Nucleus accumbens (tissue), 56 donors: Measurements from ENCODE around the gene MYADML2.

Source experiments
- DNase-seq, 56 donors: peaks; one replicate each; lab custom pipeline; 2025; lab: John Stamatoyannopoulos, UW

The MYADML2 gene

DNA sequence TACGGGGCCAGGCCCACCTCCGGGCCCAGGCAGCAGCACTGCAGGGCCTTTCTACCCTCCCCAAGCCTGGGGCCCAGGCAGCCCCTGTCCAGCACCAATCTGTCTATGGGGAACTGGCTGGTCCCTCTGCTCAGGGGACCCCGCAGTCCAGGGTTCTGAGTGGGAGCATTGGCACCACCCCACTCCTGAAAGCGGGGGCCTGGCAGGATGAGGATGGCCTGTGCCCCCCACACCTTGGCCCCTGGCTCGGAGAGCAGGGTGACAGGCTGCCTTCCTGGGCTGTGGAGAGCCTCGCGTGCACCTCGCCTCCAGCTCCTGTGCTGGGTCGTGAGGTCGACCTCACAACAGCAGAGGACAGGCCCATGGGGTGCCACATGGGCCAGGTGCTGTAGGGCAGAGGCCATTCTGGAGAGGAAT, 43.6 kb downstream of the MYADML2 start:
- DNase-seq = no peak

GRCh38 chr17:81902653-81903414, 44.2 kb downstream of the MYADML2 start:
- DNase-seq = no peak

GRCh38 chr17:81902023-81902652, 44.9 kb downstream of the MYADML2 start, which contains the start of gene NPB:
NPB (plus strand) TSS chr17:81902238; CDS start chr17:81902278, 40 bp downstream.
- peak in 7 of 56 donors; percentile 8 to 56 (median 15) for DNase-seq

GRCh38 chr17:81901167-81902022, 45.6 kb downstream of the MYADML2 start:
- no peak for DNase-seq

DNA sequence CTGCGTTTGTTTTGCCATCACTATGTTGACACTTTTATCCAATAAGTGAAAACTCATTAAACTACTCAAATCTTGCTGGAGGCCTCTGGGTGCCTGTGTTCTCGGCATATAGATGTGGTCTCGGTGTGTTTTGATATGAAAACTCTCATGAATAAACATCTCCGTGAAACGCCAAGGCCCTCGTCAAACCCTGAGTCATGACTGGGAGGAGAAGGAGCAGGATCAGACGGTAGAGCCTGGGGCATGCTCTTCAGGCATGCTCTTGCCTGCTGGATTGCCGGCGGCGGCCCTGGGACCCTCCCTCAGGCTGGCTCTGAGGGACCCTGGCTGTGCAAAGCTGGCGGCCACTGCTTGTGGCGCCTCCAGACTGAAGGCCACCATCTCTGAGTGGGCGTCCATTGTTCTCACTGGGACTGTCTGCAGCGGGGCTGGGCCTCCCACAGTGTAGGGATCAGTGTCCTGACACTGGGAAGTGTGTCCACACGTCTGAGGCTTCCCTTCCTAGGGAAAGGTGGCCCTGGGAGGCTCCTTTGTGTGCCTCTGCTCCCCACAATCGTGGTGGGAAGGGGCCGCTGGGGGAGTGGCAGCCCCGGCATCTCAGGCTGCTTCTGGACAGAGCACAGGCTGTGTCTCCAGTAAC, 46.7 kb downstream of the MYADML2 start:
- no peak for DNase-seq

GRCh38 chr17:81899514-81900166, 47.4 kb downstream of the MYADML2 start:
- no peak for DNase-seq

- DNase-seq = no peak
Measured at GRCh38 chr17:81898885-81899284, 48.1 kb downstream of the MYADML2 start.

GRCh38 chr17:81898029-81898866, 48.8 kb downstream of the MYADML2 start:
- peak in 12 of 56 donors; percentile 21 to 50 (median 38) for DNase-seq

GRCh38 chr17:81895400-81895799, 51.6 kb downstream of the MYADML2 start:
- no peak for DNase-seq

- DNase-seq = no peak
Measured at GRCh38 chr17:81891303-81891552, 55.8 kb downstream of the MYADML2 start.

GRCh38 chr17:81890447-81891302, 56.4 kb downstream of the MYADML2 start:
- DNase-seq = no peak
